Measurements from ENCODE around the gene NHLH1. TPM values are rescaled to one million over a fixed set of nuclear protein-coding genes. Genes with fewer than 3 reads are reported as not detected.

The NHLH1 gene
- total RNA-seq, 2 donors from 2014 or later = 0.14 TPM; not detected in 1

GRCh38 chr1:160412028-160412362 is 45.1 kb downstream of the NHLH1 start:
- ATAC-seq (ENCODE audit: insufficient number of reproducible peaks, low FRiP score, low read depth) (no peak), DNase-seq (ENCODE audit: low spot score) (no peak)
- no peak for TF ChIP-seq CTCF (IDR thresholded peaks at IDR 0.05)

DNA sequence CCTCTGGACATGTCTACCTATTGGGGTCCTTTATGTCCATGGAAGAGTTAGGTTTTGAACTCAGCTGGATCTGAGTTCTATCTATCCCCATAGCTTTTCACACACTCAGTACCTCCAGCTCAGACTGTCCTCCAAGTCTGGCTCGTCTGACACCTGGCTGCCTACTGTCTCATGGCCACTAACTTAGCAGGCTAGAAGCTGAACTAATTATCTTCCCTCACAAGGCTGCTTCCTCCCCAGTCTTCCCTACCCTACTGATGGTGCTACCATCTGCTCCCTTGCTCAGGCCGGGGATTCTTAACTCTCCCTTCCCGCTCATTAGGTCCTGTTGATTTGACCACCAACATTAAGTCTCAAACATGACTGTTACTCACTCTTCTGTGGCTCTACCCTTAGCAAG is 46.8 kb downstream of the NHLH1 start:
- no peaks in the 10 kb centered on the region for H3K9me3 ChIP-seq
- no peak overlapping the region for H3K27ac ChIP-seq
- no peak for TF ChIP-seq CTCF (IDR thresholded peaks at IDR 0.05)
- ATAC-seq (ENCODE audit: insufficient number of reproducible peaks, low FRiP score, low read depth) (no peak), DNase-seq (ENCODE audit: low spot score) (no peak)
- H3K36me3 ChIP-seq = no peaks in the 10 kb centered on the region
- no peaks in the 10 kb centered on the region for H3K27me3 ChIP-seq (replicated peaks; ENCODE audit: insufficient read depth)
- no peak overlapping the region for H3K4me3 ChIP-seq
- H3K4me1 ChIP-seq (ENCODE audit: control insufficient read depth in 1 of 2, low read depth in 2 of 2) = no peaks in the 10 kb centered on the region

More at GRCh38 chr1:160412028-160412362, 45.1 kb downstream of the NHLH1 start:
- H3K4me3 ChIP-seq = no peak overlapping the region
- no peaks in the 10 kb centered on the region for H3K27me3 ChIP-seq (replicated peaks; ENCODE audit: insufficient read depth)
- no peaks in the 10 kb centered on the region for H3K9me3 ChIP-seq
- no peaks in the 10 kb centered on the region for H3K4me1 ChIP-seq (ENCODE audit: control insufficient read depth in 1 of 2, low read depth in 2 of 2)
- H3K27ac ChIP-seq = no peak overlapping the region
- H3K36me3 ChIP-seq = no peaks in the 10 kb centered on the region

- H3K4me3 ChIP-seq = no peak overlapping the region
- no peak for TF ChIP-seq CTCF (IDR thresholded peaks at IDR 0.05)
- no peaks in the 10 kb centered on the region for H3K27me3 ChIP-seq (replicated peaks; ENCODE audit: insufficient read depth)
- no peaks in the 10 kb centered on the region for H3K9me3 ChIP-seq
- no peaks in the 10 kb centered on the region for H3K36me3 ChIP-seq
- no peak for ATAC-seq (ENCODE audit: insufficient number of reproducible peaks, low FRiP score, low read depth)
- H3K27ac ChIP-seq = no peak overlapping the region
- DNase-seq (ENCODE audit: low spot score) = no peak
- H3K4me1 ChIP-seq (ENCODE audit: control insufficient read depth in 1 of 2, low read depth in 2 of 2) = no peaks in the 10 kb centered on the region
Measured at GRCh38 chr1:160414881-160415280, 48.0 kb downstream of the NHLH1 start.

- no peaks in the 10 kb centered on the region for H3K9me3 ChIP-seq
- H3K27ac ChIP-seq = no peak overlapping the region
- H3K4me3 ChIP-seq = no peak overlapping the region
- TF ChIP-seq CTCF (IDR thresholded peaks at IDR 0.05) = no peak
- no peak for DNase-seq (ENCODE audit: low spot score)
- H3K27me3 ChIP-seq (replicated peaks; ENCODE audit: insufficient read depth) = no peaks in the 10 kb centered on the region
- no peak for ATAC-seq (ENCODE audit: insufficient number of reproducible peaks, low FRiP score, low read depth)
- H3K4me1 ChIP-seq (ENCODE audit: control insufficient read depth in 1 of 2, low read depth in 2 of 2) = no peaks in the 10 kb centered on the region
- H3K36me3 ChIP-seq = no peaks in the 10 kb centered on the region
Measured at GRCh38 chr1:160415696-160416290, 48.9 kb downstream of the NHLH1 start.

DNA sequence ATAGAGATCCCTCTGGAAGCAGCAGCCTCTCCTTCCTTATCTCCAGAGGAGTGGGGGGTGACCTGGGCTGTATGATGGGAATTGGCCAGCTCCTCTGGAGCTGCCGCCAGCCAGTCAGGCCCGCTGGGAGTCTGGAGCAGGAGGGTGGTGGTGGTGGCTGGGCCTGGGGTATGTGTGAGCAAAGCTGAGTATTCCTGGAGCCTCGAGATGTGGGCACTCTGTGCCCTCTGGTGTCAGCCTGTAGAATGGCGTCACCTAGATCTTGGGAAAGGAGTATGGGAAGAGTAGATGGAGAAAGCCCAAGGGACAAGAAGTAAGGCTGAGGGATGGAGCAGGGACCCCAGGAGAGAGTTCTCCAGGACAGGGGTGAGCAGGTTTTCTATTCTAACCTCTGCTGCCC is 49.5 kb downstream of the NHLH1 start:
- H3K4me3 ChIP-seq = no peak overlapping the region
- no peaks in the 10 kb centered on the region for H3K36me3 ChIP-seq
- no peak for DNase-seq (ENCODE audit: low spot score)
- H3K27me3 ChIP-seq (replicated peaks; ENCODE audit: insufficient read depth) = no peaks in the 10 kb centered on the region
- H3K9me3 ChIP-seq = no peaks in the 10 kb centered on the region
- no peaks in the 10 kb centered on the region for H3K4me1 ChIP-seq (ENCODE audit: control insufficient read depth in 1 of 2, low read depth in 2 of 2)
- H3K27ac ChIP-seq = no peak overlapping the region
- TF ChIP-seq CTCF (IDR thresholded peaks at IDR 0.05) = no peak
- no peak for ATAC-seq (ENCODE audit: insufficient number of reproducible peaks, low FRiP score, low read depth)
